Islet precursor cell (in vitro differentiated cells): Measurements from ENCODE around the gene CWC15.
"Not testable (repeated sequence)": the region's sequence is repeated elsewhere in the genome, so short reads cannot be mapped to it uniquely, and the experiment has no call there.

Experiments
- DNase-seq: peaks from one replicate; pipeline ENCODE4 v3.0.0-alpha.2; 2018

Gene CWC15

DNA sequence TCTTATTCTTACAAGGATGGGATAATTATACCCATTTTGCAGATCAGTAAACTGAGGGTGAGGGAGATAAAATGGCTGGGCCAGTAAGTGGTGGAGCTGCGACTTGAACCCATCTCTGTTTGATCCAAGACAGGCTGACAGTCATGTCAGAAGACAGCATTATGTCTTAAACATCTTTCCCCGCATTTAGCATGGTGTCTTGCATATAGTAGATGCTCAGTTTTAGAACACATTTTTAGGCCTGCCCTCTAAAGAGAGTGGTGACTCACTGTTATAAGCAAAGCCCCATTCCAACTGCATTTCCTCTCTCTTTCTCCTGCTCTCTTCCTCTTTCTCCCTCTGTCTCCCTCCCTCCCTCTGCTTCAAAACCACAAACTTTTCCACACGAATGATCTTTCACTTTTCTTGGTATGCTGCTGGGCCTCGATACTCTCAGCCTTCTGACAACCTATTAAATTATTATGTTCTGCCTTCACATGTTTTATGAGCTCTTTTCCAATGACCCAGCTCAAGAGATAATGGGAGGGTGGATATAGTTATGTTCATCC is 25.2 kb downstream of the CWC15 start:
- DNase-seq, result no peak

DNA sequence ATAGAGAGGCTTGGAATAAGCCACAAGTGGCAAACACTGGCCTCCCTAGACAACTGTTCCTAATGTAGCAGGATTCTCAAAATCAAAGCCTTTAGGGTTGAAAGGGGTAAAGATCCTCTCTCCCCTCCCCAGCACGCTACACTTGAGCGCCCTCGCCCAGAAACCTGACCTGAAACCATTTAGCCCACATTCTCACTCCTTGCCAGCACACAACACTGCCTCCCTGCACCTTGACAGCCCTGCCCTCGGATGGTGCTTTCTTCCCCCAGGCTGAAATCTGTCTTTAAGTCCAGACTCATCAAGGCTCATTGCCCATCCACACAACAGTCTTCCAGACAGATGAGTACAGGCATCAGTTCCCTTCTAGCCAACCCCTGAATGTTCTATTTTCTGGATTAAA is 26.5 kb downstream of the CWC15 start:
- no peak for DNase-seq

- DNase-seq, result no peak
These were observed 32.2 kb downstream of the CWC15 start for GRCh38 chr11:94941131-94941530.

DNA sequence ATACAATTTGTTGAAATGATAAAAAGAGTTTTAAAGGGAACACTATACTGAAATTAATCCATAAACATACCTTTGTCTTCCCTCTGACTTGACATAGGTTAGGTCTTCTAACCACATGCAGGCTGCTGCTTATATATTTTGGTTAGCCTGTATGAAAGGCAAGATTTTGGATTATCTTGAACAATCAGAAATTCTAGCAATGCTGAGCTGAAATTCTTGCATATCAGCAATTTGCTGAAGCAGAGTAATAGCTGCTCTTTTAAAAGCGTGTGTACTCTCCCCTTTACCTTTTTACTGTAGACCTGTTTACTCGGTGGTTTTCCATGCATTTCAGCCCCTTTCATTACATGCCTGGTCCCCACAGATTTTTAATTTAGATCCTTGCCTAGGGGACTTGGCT is 34.0 kb downstream of the CWC15 start:
- DNase-seq, result no peak

GRCh38 chr11:94938095-94939055 is 35.0 kb downstream of the CWC15 start:
- no peak for DNase-seq

DNA sequence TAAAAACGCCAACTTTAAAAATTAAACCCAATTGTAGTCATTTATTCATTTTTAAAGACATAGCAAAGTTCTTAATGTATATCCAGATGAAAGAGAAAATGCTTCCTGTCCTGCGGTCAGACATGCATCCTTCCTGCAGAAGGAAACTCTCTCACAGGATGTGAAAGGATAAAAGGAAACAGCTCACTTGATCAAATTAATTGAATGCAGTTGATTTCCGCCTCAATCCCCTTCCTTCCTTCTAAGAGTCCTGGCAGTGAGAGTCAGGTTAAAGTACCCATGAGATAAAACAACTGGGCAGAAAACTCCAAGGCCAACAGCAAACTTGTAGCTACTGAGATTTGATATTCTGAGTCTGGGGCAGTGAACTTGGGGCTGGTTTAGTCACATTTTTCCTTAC is 38.5 kb downstream of the CWC15 start:
- DNase-seq, result no peak

DNA sequence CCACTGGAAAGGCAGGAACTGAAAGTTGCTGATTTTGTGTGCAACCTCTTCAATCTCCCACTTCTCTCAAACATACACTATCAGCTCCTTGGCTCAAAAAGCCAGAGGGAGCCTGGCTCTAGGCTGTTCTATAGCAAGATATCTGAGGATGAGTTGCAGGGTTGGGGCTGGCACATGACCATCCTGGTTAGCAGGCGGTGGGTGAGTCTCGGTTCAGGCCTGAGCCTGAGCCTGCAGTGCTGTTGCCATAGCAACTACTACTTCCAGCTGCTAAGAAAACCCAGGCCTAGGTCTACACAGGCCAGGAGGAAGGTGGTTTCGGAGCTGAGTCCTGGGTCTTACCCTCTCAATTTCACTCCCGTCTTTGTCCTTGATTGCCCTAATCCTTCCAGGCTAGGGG is 39.0 kb downstream of the CWC15 start:
- no peak for DNase-seq

GRCh38 chr11:94933223-94934130 is 39.9 kb downstream of the CWC15 start:
- DNase-seq, result no peak

DNA sequence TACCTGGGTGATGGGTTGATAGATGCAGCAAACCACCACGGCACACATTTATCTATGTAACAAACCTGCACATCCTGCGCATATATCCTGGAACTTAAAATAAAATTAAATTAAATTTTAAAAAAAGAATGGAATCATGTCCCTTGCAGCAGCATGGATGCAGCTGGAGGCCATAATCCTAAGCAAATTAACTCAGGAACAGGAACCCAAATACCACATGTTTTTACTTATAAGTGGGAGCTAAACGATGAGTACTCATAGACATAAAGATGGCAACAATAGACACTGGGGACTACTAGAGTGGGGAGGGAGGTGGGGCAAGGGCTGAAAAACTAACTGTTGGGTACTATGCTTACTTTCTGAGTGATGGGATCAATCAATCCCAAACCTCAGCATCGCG is 40.9 kb downstream of the CWC15 start:
- no peak for DNase-seq

DNA sequence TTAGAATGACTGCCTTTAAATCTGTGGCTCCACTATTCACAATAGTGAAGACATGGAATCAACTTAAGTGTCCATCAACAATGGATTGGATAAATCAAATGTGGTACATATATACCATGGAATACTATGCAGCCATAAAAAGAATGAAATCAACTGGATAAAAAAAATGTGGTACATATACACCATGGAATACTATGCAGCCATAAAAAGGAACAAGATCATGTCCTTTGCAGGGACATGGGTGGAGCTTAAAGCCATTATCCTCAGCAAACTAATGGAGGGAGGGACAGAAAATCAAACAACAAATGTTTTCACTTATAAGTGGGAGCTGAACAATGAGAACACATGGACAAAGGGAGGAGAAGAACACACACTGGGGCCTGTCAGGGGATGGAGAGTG is 41.3 kb downstream of the CWC15 start:
- not testable (repeated sequence) for DNase-seq

- no peak for DNase-seq
These were observed 45.0 kb downstream of the CWC15 start for GRCh38 chr11:94928117-94928990.

DNA sequence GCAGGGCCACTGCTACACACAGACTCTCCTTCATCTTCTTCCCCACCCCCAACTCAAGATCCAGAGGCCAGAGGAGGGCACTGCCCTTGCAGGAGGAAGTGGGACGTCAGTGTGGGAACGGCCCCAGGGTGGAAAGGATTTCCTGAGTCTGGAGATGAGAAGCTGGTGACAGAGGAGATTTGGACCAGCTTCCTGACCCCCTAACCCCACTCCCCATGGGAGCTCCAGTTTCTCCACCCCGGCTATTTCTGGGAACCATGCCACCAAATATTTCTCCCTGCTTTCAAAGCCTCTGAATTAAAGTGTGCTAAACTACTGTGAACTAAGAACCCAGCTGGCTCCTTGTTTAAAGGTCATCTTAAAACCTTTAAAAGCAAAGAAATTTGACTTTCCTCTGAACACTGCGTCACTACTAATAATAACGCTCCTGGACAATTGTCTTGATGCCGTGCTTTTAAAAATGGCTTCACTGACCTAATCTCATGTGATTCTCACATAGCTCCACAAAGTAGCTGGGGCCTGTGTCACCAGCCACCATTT is 46.6 kb downstream of the CWC15 start:
- peak; percentile 91 for DNase-seq

DNA sequence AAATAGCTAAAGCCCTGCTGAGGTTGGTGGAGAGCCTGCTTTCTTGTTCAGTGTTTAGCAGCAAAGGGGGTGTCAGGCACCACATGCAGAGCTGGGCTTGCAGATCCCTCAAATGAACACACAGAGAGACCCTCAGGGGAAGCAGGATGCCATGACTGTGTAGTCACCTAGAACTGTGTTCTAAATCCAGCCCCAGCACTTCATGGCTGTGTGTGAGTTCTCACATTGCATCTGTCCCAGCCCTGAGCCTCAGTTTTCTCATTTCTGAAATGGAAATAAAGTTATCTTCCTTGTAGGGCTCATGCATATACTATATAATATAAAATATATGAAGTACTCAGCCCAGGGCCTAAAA is 47.1 kb downstream of the CWC15 start:
- peak; percentile 80 for DNase-seq

GRCh38 chr11:94925422-94926270 is 47.7 kb downstream of the CWC15 start:
- no peak for DNase-seq

- DNase-seq, result no peak
These were observed 48.7 kb downstream of the CWC15 start for GRCh38 chr11:94924612-94925011.

DNA sequence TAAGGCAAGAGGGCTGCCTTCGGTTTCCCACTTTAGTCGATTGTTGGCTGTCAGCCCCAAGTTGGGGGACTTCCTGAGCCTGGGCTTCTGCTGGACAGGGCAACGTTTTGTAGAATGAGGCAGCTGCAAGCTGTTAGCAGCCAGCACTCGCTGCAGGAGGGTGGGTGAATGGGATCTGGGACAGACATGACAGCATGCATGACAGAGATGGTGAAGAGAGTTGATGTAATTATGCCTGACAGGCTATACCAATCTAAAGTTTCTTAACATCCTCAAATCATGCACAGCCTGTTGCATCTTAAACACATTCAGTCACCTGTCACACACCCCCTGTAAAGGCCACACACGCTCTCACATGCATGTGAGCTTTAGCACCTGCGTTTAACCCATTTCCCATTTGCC is 49.2 kb downstream of the CWC15 start:
- DNase-seq, result no peak

DNA sequence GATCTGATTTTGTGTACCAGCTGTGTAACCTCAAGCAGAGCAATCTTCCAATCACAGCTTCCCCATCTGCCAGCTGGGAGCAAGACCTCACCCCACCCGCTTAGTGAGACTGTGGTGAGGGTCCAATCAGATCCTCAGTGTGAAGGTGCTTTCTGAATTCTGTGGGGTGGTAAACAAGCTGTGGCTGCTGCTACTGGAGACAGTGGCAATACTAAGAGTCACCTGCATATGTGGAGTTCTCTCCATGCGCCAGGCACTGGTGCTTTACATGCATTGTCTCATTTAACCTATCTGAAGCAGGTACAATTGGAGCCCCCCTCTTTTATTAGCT is 50.4 kb downstream of the CWC15 start:
- no peak for DNase-seq

DNA sequence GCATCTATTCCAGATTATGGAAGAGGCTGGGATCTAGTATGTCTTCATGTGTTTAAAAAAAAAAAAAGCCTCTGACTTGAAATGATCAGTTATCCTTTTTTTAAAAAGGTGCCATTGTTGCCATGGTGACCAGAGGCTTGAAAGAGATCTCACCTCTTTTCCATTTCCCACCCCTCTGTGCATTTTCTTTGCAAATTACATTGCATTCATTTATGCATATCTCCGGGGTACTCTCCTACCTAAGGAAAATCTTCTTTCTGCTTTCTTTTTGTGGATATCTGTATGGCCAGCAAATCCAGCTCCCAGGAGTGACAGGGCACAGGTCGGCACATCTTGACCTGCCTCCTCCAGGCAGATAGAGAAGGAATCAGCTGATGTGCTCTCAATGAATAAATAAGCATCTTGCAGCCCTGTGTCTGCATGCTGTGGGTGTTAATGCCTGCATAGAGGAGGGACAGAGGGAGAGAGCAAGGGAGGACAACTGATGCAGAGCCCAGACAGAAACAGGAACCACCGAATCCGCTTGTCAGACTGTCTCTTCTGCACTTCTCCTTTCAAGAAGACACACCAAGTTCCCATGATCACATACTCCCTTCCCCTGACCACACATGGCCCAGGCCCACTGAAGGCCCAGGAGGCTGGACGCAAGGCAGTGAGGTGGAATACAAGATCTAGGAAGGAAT is 50.9 kb downstream of the CWC15 start:
- no peak for DNase-seq

DNA sequence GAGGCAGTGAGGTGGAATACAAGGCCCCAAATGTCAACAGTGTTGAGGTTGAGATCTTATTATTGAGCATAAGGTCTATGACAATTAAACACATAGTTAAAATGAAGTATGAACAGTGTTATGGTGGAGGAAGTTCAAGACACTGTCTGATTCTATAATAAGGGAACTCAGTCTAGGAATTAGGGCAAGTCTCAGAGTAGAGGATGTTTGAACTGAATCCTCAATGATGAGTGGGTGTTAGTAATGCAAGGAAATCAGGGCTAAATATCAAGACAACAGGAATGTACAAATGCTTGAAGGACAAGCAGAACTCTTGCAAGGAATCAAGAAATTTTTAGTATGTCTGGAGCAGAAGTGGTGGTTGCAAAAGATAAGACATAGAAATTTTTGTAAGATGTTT is 53.0 kb downstream of the CWC15 start:
- DNase-seq, result no peak

GRCh38 chr11:94913718-94914394 is 59.5 kb downstream of the CWC15 start:
- DNase-seq, result peak; percentile 64
